ENCODE results near the gene GRAMD1C.

GRAMD1C gene

GRCh38 chr3:113966172-113966571, 127.6 kb downstream of the GRAMD1C start:
- Histone ChIP-seq H3K9me3 (ENCODE audit: insufficient read depth, low read depth, low read length) (no peaks in the 10 kb centered on the region), H3K27me3 (ENCODE audit: insufficient read depth, low read length) (no peaks in the 10 kb centered on the region), H3K4me1 (ENCODE audit: insufficient read depth, low read length) (peaks cover 4% of the 10 kb centered on the region; the same call in 1 of the 2 replicates), H3K4me3 (ENCODE audit: low read length) (no peak overlapping the region), H3K9ac (ENCODE audit: low read depth, low read length) (no peak overlapping the region), H3K27ac (ENCODE audit: low read length) (no peak overlapping the region), H3K36me3 (ENCODE audit: insufficient read depth, low read depth, low read length) (no peaks in the 10 kb centered on the region)

GRCh38 chr3:113968986-113969385, 130.4 kb downstream of the GRAMD1C start:
- Histone ChIP-seq H3K4me1 (ENCODE audit: insufficient read depth, low read length) (no peaks in the 10 kb centered on the region), H3K36me3 (ENCODE audit: insufficient read depth, low read depth, low read length) (no peaks in the 10 kb centered on the region), H3K9ac (ENCODE audit: low read depth, low read length) (no peak overlapping the region), H3K27me3 (ENCODE audit: insufficient read depth, low read length) (no peaks in the 10 kb centered on the region), H3K4me3 (ENCODE audit: low read length) (no peak overlapping the region), H3K9me3 (ENCODE audit: insufficient read depth, low read depth, low read length) (peaks cover 12% of the 10 kb centered on the region), H3K27ac (ENCODE audit: low read length) (no peak overlapping the region)

- H3K36me3 ChIP-seq (ENCODE audit: insufficient read depth, low read depth, low read length) = no peaks in the 10 kb centered on the region
- H3K4me1 ChIP-seq (ENCODE audit: insufficient read depth, low read length) = no peaks in the 10 kb centered on the region
- H3K9me3 ChIP-seq (ENCODE audit: insufficient read depth, low read depth, low read length) = peaks cover 11% of the 10 kb centered on the region
- H3K9ac ChIP-seq (ENCODE audit: low read depth, low read length) = no peak overlapping the region
- H3K27ac ChIP-seq (ENCODE audit: low read length) = no peak overlapping the region
- H3K27me3 ChIP-seq (ENCODE audit: insufficient read depth, low read length) = no peaks in the 10 kb centered on the region
- H3K4me3 ChIP-seq (ENCODE audit: low read length) = no peak overlapping the region
These were observed 139.2 kb downstream of the GRAMD1C start for GRCh38 chr3:113977822-113978221.

GRCh38 chr3:113979916-113980315, 141.3 kb downstream of the GRAMD1C start:
- no peaks in the 10 kb centered on the region for H3K4me1 ChIP-seq (ENCODE audit: insufficient read depth, low read length)
- no peaks in the 10 kb centered on the region for H3K27me3 ChIP-seq (ENCODE audit: insufficient read depth, low read length)
- H3K9me3 ChIP-seq (ENCODE audit: insufficient read depth, low read depth, low read length) = no peaks in the 10 kb centered on the region
- no peak overlapping the region for H3K9ac ChIP-seq (ENCODE audit: low read depth, low read length)
- H3K27ac ChIP-seq (ENCODE audit: low read length) = no peak overlapping the region
- no peak overlapping the region for H3K4me3 ChIP-seq (ENCODE audit: low read length)
- H3K36me3 ChIP-seq (ENCODE audit: insufficient read depth, low read depth, low read length) = no peaks in the 10 kb centered on the region

GRCh38 chr3:113981803-113982202, 143.2 kb downstream of the GRAMD1C start:
- Histone ChIP-seq H3K4me3 (ENCODE audit: low read length) (no peak overlapping the region), H3K9ac (ENCODE audit: low read depth, low read length) (no peak overlapping the region), H3K9me3 (ENCODE audit: insufficient read depth, low read depth, low read length) (no peaks in the 10 kb centered on the region), H3K27ac (ENCODE audit: low read length) (no peak overlapping the region), H3K36me3 (ENCODE audit: insufficient read depth, low read depth, low read length) (no peaks in the 10 kb centered on the region), H3K27me3 (ENCODE audit: insufficient read depth, low read length) (no peaks in the 10 kb centered on the region), H3K4me1 (ENCODE audit: insufficient read depth, low read length) (no peaks in the 10 kb centered on the region)

- Histone ChIP-seq H3K27me3 (ENCODE audit: insufficient read depth, low read length) (no peaks in the 10 kb centered on the region), H3K27ac (ENCODE audit: low read length) (no peak overlapping the region), H3K36me3 (ENCODE audit: insufficient read depth, low read depth, low read length) (no peaks in the 10 kb centered on the region), H3K4me3 (ENCODE audit: low read length) (no peak overlapping the region), H3K4me1 (ENCODE audit: insufficient read depth, low read length) (no peaks in the 10 kb centered on the region), H3K9me3 (ENCODE audit: insufficient read depth, low read depth, low read length) (no peaks in the 10 kb centered on the region), H3K9ac (ENCODE audit: low read depth, low read length) (no peak overlapping the region)
These were observed 145.0 kb downstream of the GRAMD1C start for GRCh38 chr3:113983544-113983943.

- Histone ChIP-seq H3K4me1 (ENCODE audit: insufficient read depth, low read length) (no peaks in the 10 kb centered on the region), H3K4me3 (ENCODE audit: low read length) (no peak overlapping the region), H3K27me3 (ENCODE audit: insufficient read depth, low read length) (no peaks in the 10 kb centered on the region), H3K36me3 (ENCODE audit: insufficient read depth, low read depth, low read length) (no peaks in the 10 kb centered on the region), H3K9ac (ENCODE audit: low read depth, low read length) (no peak overlapping the region), H3K9me3 (ENCODE audit: insufficient read depth, low read depth, low read length) (no peaks in the 10 kb centered on the region), H3K27ac (ENCODE audit: low read length) (no peak overlapping the region)
These were observed 147.0 kb downstream of the GRAMD1C start for GRCh38 chr3:113985541-113985940.

All from iPS-20b (cell line).